H9 (cell line): ENCODE data around the gene PTRH1. TPM values are rescaled to one million over a fixed set of nuclear protein-coding genes. Genes with fewer than 3 reads are reported as not detected.

ENCODE experiments used
- DNase-seq: peaks from one replicate; pipeline ENCODE4 v3.0.0-alpha.2; 2017
- H2AFZ ChIP-seq: one replicate; pipeline ENCODE4 v1.6.1; 2013; ENCODE audit warnings: mild to moderate bottlenecking, low read length, control low read depth, moderate library complexity
- H2AK5ac ChIP-seq: 2 replicates; pipeline ENCODE4 v1.6.1; 2013; ENCODE audit warnings: low read length, control low read depth, mixed read lengths; ENCODE audit not compliant: insufficient read length
- H2BK120ac ChIP-seq: one replicate; pipeline ENCODE4 v1.6.1; 2013; ENCODE audit warnings: low read depth, mild to moderate bottlenecking, low read length, control low read depth, inconsistent platforms; ENCODE audit not compliant: poor library complexity, severe bottlenecking
- H2BK12ac ChIP-seq: 2 replicates; pipeline ENCODE4 v1.6.1; 2013; ENCODE audit warnings: low read length, control low read depth, mixed read lengths, low read depth; ENCODE audit not compliant: insufficient read length
- H2BK15ac ChIP-seq: 2 replicates; pipeline ENCODE4 v1.6.1; 2013; ENCODE audit warnings: low read depth, low read length, control low read depth
- H2BK20ac ChIP-seq: one replicate; pipeline ENCODE4 v1.6.1; 2013; ENCODE audit warnings: low read depth, mild to moderate bottlenecking, low read length, control low read depth, inconsistent platforms; ENCODE audit not compliant: poor library complexity, severe bottlenecking
- H2BK5ac ChIP-seq: 2 replicates; pipeline ENCODE4 v1.6.1; 2013; ENCODE audit warnings: low read length, control low read depth, mixed read lengths; ENCODE audit not compliant: insufficient read length
- H3K14ac ChIP-seq: 2 replicates; pipeline ENCODE4 v1.6.1; 2013; ENCODE audit warnings: low read length, control low read depth; ENCODE audit not compliant: insufficient read depth
- H3K18ac ChIP-seq: 2 replicates; pipeline ENCODE4 v1.6.1; 2013; ENCODE audit warnings: low read depth, mild to moderate bottlenecking, mixed read lengths, low read length, control low read depth; ENCODE audit not compliant: insufficient read length
- H3K23ac ChIP-seq: 2 replicates; pipeline ENCODE4 v1.6.1; 2013; ENCODE audit warnings: low read length, control low read depth, mixed read lengths, low read depth; ENCODE audit not compliant: insufficient read length
- H3K23me2 ChIP-seq: 2 replicates; pipeline ENCODE4 v1.6.1; 2013; ENCODE audit warnings: low read depth, mild to moderate bottlenecking, mixed read lengths, low read length, control low read depth; ENCODE audit not compliant: insufficient read length, poor library complexity, severe bottlenecking
- H3K27ac ChIP-seq: 2 replicates; pipeline ENCODE4 v1.5.1; 2013; ENCODE audit warnings: low read length, control low read depth, mixed read lengths, low read depth; ENCODE audit not compliant: insufficient read length
- H3K27me3 ChIP-seq: 2 replicates; pipeline ENCODE4 v1.6.1; 2013; ENCODE audit warnings: low read length, control low read depth, inconsistent platforms; ENCODE audit not compliant: insufficient read depth
- H3K4ac ChIP-seq: 2 replicates; pipeline ENCODE4 v1.6.1; 2013; ENCODE audit warnings: low read depth, mild to moderate bottlenecking, control low read depth, inconsistent platforms, low read length, moderate library complexity
- H3K4me1 ChIP-seq: 2 replicates; pipeline ENCODE4 v1.6.1; 2013; ENCODE audit warnings: low read length, control low read depth, inconsistent platforms; ENCODE audit not compliant: insufficient read depth
- H3K4me2 ChIP-seq: 2 replicates; pipeline ENCODE4 v1.6.1; 2013; ENCODE audit warnings: low read length, control low read depth, mixed read lengths; ENCODE audit not compliant: insufficient read length, insufficient read depth
- H3K56ac ChIP-seq: 2 replicates; pipeline ENCODE4 v1.6.1; 2013; ENCODE audit warnings: low read depth, mild to moderate bottlenecking, mixed read lengths, low read length, control low read depth; ENCODE audit not compliant: insufficient read length
- H3K79me1 ChIP-seq: 2 replicates; pipeline ENCODE4 v1.6.1; 2013; ENCODE audit warnings: low read depth, mild to moderate bottlenecking, moderate library complexity, low read length, control low read depth, inconsistent platforms; ENCODE audit not compliant: insufficient read depth, poor library complexity, severe bottlenecking
- H3K79me2 ChIP-seq: 2 replicates; pipeline ENCODE4 v1.6.1; 2013; ENCODE audit warnings: low read length, control low read depth, inconsistent platforms; ENCODE audit not compliant: insufficient read depth
- H3K9ac ChIP-seq: 2 replicates; pipeline ENCODE4 v1.6.1; 2013; ENCODE audit warnings: low read length, control low read depth, mixed read lengths; ENCODE audit not compliant: insufficient read length; ENCODE audit errors: extremely low read depth
- H3K9me3 ChIP-seq: one replicate; pipeline ENCODE4 v1.6.1; 2013; ENCODE audit warnings: low read depth, low read length, inconsistent platforms; ENCODE audit not compliant: control insufficient read depth
- H3T11ph ChIP-seq: one replicate; pipeline ENCODE4 v1.6.1; 2013; ENCODE audit warnings: mild to moderate bottlenecking, low read length, control low read depth, inconsistent platforms
- H4K20me1 ChIP-seq: one replicate; pipeline ENCODE4 v1.6.1; 2013; ENCODE audit not compliant: control insufficient read depth, insufficient read length, insufficient read depth
- H4K5ac ChIP-seq: 2 replicates; pipeline ENCODE4 v1.6.1; 2013; ENCODE audit warnings: low read depth, mild to moderate bottlenecking, mixed read lengths, low read length, control low read depth; ENCODE audit not compliant: insufficient read length
- H4K8ac ChIP-seq: replicated peaks from 2 replicates; pipeline ENCODE4 v1.6.1; 2013; ENCODE audit warnings: low read length, control low read depth, mixed read lengths, low read depth; ENCODE audit not compliant: insufficient read length
- H4K91ac ChIP-seq: 2 replicates; pipeline ENCODE4 v1.6.1; 2013; ENCODE audit warnings: low read depth, mild to moderate bottlenecking, moderate library complexity, mixed read lengths, low read length, control low read depth; ENCODE audit not compliant: insufficient read length
- H3K27ac Mint-ChIP-seq, 3 experiments: 2 replicates in 2 of 3; 3 replicates in 1 of 3; pipeline ENCODE4 v1.8.0; 2020 to 2021; ENCODE audit warnings: mixed read lengths in 3 of 3, mild to moderate bottlenecking in 1 of 3, moderate library complexity in 1 of 3
- H3K27me3 Mint-ChIP-seq: 2 replicates; pipeline ENCODE4 v1.8.0; 2021; ENCODE audit warnings: low read depth, mild to moderate bottlenecking, moderate library complexity, mixed read lengths
- H3K36me3 Mint-ChIP-seq, 3 experiments: 2 replicates in 2 of 3; 3 replicates in 1 of 3; pipeline ENCODE4 v1.8.0; 2020 to 2021; ENCODE audit warnings: low read depth in 3 of 3, mixed read lengths in 3 of 3; ENCODE audit not compliant: insufficient read depth in 1 of 3
- H3K4me1 Mint-ChIP-seq, 2 experiments: 2 replicates each; pipeline ENCODE4 v1.8.0; 2020; ENCODE audit warnings: mixed read lengths in 2 of 2
- H3K4me3 Mint-ChIP-seq, 2 experiments: 2 replicates in 1 of 2; 3 replicates in 1 of 2; pipeline ENCODE4 v1.8.0; 2020 to 2021; ENCODE audit warnings: mild to moderate bottlenecking in 2 of 2, mixed read lengths in 2 of 2, moderate library complexity in 1 of 2
- H3K9me3 Mint-ChIP-seq, 2 experiments: 2 replicates in 1 of 2; 3 replicates in 1 of 2; pipeline ENCODE4 v1.8.0; 2020; ENCODE audit warnings: mild to moderate bottlenecking in 2 of 2, mixed read lengths in 2 of 2, moderate library complexity in 1 of 2
- CTCF ChIP-seq: fragments of 200-600 bp; sonication (generic); conservative IDR thresholded peaks from 3 replicates; pipeline ENCODE4 v1.8.0; 2021; ENCODE audit warnings: antibody characterized with exemption, mild to moderate bottlenecking
- WGBS: extraction: QIAGEN DNeasy Blood & Tissue Kit; methylation state at CpG from one replicate; pipeline ENCODE4 v1.1.7; 2013; ENCODE audit warnings: missing lambda C conversion rate, low lambda C conversion rate, mixed read lengths; ENCODE audit not compliant: insufficient read length; ENCODE audit errors: extremely low coverage; 5-methylcytosine and 5-hydroxymethylcytosine counted together
- total RNA-seq: library from RNA; stranded (reverse); gene quantifications from 2 replicates; pipeline ENCODE4 v1.2.1, GENCODE V29; 2021

PTRH1 gene
- total RNA-seq, 1 experiment from 2014 or later, result 10.9 TPM

- no peak overlapping the region for H3K27ac ChIP-seq
- no peaks in the 10 kb centered on the region for H3K79me1 ChIP-seq
- no peak overlapping the region for H3K4me2 ChIP-seq
- H4K20me1 ChIP-seq, result no peaks in the 10 kb centered on the region
- no peaks in the 10 kb centered on the region for H3K79me2 ChIP-seq
- peak; percentile 68 for DNase-seq
- Mint-ChIP-seq H3K36me3 (peaks cover 0 to 12% (median 0%) of the 10 kb centered on the region in 3 experiments; a peak in 2 of 7 replicates), H3K9me3 (no peaks in the 10 kb centered on the region), H3K4me1 (peaks cover 3 to 9% of the 10 kb centered on the region in 2 experiments; a peak in 2 of 4 replicates), H3K4me3 (peak overlapping the region in 1 of 2 experiments; percentile 2; a peak in 1 of 5 replicates), H3K27me3 (peaks cover 39% of the 10 kb centered on the region), H3K27ac (no peak overlapping the region)
- H2BK15ac ChIP-seq, result no peak overlapping the region
- H2BK120ac ChIP-seq, result no peak overlapping the region
- H4K91ac ChIP-seq, result no peak overlapping the region
- no peak overlapping the region for H3T11ph ChIP-seq
- H2AFZ ChIP-seq, result no peak overlapping the region
- no peaks in the 10 kb centered on the region; the same call in 1 of the 2 replicates for H3K27me3 ChIP-seq
- no peak overlapping the region for H4K5ac ChIP-seq
- no peak overlapping the region for H2BK20ac ChIP-seq
- no peak overlapping the region for H2BK5ac ChIP-seq
- no peak overlapping the region for H2AK5ac ChIP-seq
- no peak for TF ChIP-seq CTCF
- no peaks in the 10 kb centered on the region for H3K9me3 ChIP-seq
- peaks cover 6% of the 10 kb centered on the region for H3K23me2 ChIP-seq
- H3K14ac ChIP-seq, result no peak overlapping the region
- H3K4me1 ChIP-seq, result peaks cover 3% of the 10 kb centered on the region; the same call in 1 of the 2 replicates
- H2BK12ac ChIP-seq, result no peak overlapping the region
- no peak overlapping the region for H3K9ac ChIP-seq
- no peak overlapping the region for H3K56ac ChIP-seq
- no peak overlapping the region for H3K23ac ChIP-seq
- no peak overlapping the region for H3K18ac ChIP-seq
- no CpG with 5 or more reads among the region's 10 CpGs for WGBS
- H3K4ac ChIP-seq, result no peak overlapping the region
- no peak overlapping the region for H4K8ac ChIP-seq
Measured at GRCh38 chr9:127751269-127752054, 36.0 kb upstream of the PTRH1 start.
